HepG2 (cell line): ENCODE data around the gene DNPEP. TPM values are rescaled to one million over a fixed set of nuclear protein-coding genes. Genes with fewer than 3 reads are reported as not detected.
A peak's percentile ranks its signal among the peaks of the same experiment; 100 is the strongest.

ENCODE experiments used
- ADNP ChIP-seq: sonication (generic); formaldehyde crosslinking; IDR thresholded peaks from 2 replicates; pipeline ENCODE4 v1.4.0; 2020; ENCODE audit warnings: missing genetic modification reagents
- FOXA3 ChIP-seq: IDR thresholded peaks from 2 replicates; pipeline ENCODE4 v1.6.1; 2016; ENCODE audit warnings: missing genetic modification reagents, missing compliant biosample characterization
- KAT2B ChIP-seq: fragments of 150-350 bp; IDR thresholded peaks from 2 replicates; pipeline ENCODE4 v1.6.1; 2014; ENCODE audit warnings: low read depth, low read length, borderline replicate concordance
- MXD1 ChIP-seq: sonication (generic); formaldehyde crosslinking; IDR thresholded peaks from 2 replicates; pipeline ENCODE4 v1.4.0; 2020; ENCODE audit warnings: mild to moderate bottlenecking, missing genetic modification reagents
- SALL1 ChIP-seq: sonication (generic); formaldehyde crosslinking; IDR thresholded peaks from 2 replicates; pipeline ENCODE4 v1.8.0; 2022; ENCODE audit warnings: mild to moderate bottlenecking, missing genetic modification reagents
- SNAI1 ChIP-seq: sonication (generic); formaldehyde crosslinking; IDR thresholded peaks from 2 replicates; pipeline ENCODE4 v1.5.0; 2020; ENCODE audit warnings: mild to moderate bottlenecking, missing genetic modification reagents, borderline replicate concordance
- SSRP1 ChIP-seq: IDR thresholded peaks from 2 replicates; pipeline ENCODE4 v1.6.1; 2016; ENCODE audit warnings: control low read depth
- ZNF296 ChIP-seq: sonication (generic); formaldehyde crosslinking; conservative IDR thresholded peaks from 2 replicates; pipeline ENCODE4 v1.5.0; 2020; ENCODE audit warnings: mild to moderate bottlenecking, missing genetic modification reagents
- ZNF562 ChIP-seq: sonication (generic); formaldehyde crosslinking; IDR thresholded peaks from 2 replicates; pipeline ENCODE4 v1.8.0; 2022; ENCODE audit warnings: missing genetic modification reagents, borderline replicate concordance
- ZNF780A ChIP-seq: sonication (generic); formaldehyde crosslinking; IDR thresholded peaks from 2 replicates; pipeline ENCODE4 v1.8.0; 2022; ENCODE audit warnings: mild to moderate bottlenecking, missing genetic modification reagents, moderate library complexity
- polyA plus RNA-seq, 8 experiments: library from polyadenylated mRNA; depleted of rRNA in 3 of 8; stranded (reverse) in 7 of 8; unstranded in 1 of 8; fragments of >200 nt; fragmentation: Illumina TruSeq in 4 of 8; extraction: Trizol in 4 of 8; gene quantifications; 2 replicates each; pipeline versions ENCODE4 v1.2.1 to v1.2.3, GENCODE V29; 2011 to 2016; ENCODE audit warnings: low read depth in 4 of 8, missing spikeins in 1 of 8, mixed read lengths in 1 of 8; ENCODE audit not compliant: insufficient read depth in 1 of 8
- total RNA-seq, 5 experiments: library from RNA; depleted of rRNA; stranded (reverse); fragments of >200 nt; fragmentation: Illumina TruSeq; extraction: Trizol; gene quantifications; 2 replicates each; pipeline ENCODE4 v1.2.3, GENCODE V29; 2016; ENCODE audit warnings: low read depth in 1 of 5
- TF ChIP-seq, protein P1 (sequence below): IDR thresholded peaks from 2 replicates; pipeline ENCODE4 v1.6.1; 2016; ENCODE audit warnings: low read depth
- TF ChIP-seq, protein P2 (sequence below): sonication (generic); formaldehyde crosslinking; IDR thresholded peaks from 2 replicates; pipeline ENCODE4 v1.5.0; 2020; ENCODE audit warnings: missing genetic modification reagents
- TF ChIP-seq, protein P3 (sequence below): IDR thresholded peaks from 2 replicates; pipeline ENCODE4 v1.6.1; 2016
- TF ChIP-seq, protein P4 (sequence below): sonication (generic); formaldehyde crosslinking; IDR thresholded peaks from 2 replicates; pipeline ENCODE4 v1.5.0; 2020; ENCODE audit warnings: mild to moderate bottlenecking, missing genetic modification reagents, borderline replicate concordance

DNPEP gene
- total and polyA plus RNA-seq, 2 of the 13 experiments (the other 11 are each of a cell fraction or from before 2014, with no cell fraction given), result 104 to 109 TPM

DNA sequence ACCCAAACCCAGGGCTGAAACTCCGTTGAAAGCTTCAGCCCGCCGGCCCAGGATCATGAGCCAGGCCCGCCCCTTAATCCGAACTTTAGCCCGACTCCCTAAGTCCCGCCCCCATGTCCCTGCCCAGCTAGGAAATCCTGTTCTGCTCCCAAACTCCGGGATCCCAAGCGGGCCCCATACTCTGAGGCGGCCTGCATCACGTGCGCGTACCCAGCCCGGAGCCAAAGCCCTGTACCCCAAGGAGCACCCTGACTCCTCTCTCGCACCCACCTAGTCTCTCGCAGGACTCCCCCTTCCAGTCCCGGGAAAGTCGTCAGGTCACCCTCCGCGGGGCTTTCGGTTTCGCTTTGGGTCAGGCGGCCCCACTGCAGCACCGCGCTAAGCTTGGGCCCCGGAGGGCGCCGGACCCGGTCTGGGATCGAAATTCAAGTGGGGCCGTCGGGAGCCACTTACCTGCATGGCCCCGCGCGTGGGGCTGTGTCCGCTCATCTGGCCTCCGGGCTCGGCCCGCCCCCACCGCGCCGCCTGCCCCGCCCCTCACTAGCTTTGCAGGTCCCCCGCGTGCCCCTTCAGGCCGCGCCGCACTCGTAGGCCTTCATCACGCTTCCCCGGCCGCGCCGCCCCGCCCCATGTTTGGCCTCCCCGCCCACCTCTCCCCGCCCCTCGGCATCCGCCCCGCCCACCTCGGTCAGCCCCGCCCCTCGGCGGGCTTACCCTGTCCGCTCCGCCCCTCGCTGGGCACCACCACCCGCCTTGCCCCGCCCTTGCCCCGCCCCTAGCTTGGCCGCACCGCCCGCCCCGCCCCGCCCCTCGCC is at the start of gene DNPEP (continued):
- TF ChIP-seq ZNF562 (CRISPR knock-in tag) (no peak), ZNF780A (no peak), SNAI1 (CRISPR knock-in tag) (peak; percentile 76; the same call in 1 of the 2 replicates), SSRP1 (CRISPR knock-in tag) (peak; percentile 40; the same call in 1 of the 2 replicates), SALL1 (peak; percentile 65), FOXA3 (CRISPR knock-in tag) (peak; percentile 26; the same call in 1 of the 2 replicates), ADNP (CRISPR knock-in tag) (no peak), MXD1 (CRISPR knock-in tag) (peak; percentile 88), KAT2B (no peak), ZNF296 (CRISPR knock-in tag) (no peak)
- TF ChIP-seq, protein P1, sequence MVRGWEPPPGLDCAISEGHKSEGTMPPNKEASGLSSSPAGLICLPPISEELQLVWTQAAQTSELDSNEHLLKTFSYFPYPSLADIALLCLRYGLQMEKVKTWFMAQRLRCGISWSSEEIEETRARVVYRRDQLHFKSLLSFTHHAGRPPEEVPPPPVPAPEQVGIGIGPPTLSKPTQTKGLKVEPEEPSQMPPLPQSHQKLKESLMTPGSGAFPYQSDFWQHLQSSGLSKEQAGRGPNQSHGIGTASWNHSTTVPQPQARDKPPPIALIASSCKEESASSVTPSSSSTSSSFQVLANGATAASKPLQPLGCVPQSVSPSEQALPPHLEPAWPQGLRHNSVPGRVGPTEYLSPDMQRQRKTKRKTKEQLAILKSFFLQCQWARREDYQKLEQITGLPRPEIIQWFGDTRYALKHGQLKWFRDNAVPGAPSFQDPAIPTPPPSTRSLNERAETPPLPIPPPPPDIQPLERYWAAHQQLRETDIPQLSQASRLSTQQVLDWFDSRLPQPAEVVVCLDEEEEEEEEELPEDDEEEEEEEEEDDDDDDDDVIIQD (CRISPR knock-in tag), result peak; percentile 32; the same call in 1 of the 2 replicates
- TF ChIP-seq, protein P2, sequence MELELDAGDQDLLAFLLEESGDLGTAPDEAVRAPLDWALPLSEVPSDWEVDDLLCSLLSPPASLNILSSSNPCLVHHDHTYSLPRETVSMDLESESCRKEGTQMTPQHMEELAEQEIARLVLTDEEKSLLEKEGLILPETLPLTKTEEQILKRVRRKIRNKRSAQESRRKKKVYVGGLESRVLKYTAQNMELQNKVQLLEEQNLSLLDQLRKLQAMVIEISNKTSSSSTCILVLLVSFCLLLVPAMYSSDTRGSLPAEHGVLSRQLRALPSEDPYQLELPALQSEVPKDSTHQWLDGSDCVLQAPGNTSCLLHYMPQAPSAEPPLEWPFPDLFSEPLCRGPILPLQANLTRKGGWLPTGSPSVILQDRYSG (CRISPR knock-in tag), result no peak; the same call in 1 of the 2 replicates
- TF ChIP-seq, protein P3, sequence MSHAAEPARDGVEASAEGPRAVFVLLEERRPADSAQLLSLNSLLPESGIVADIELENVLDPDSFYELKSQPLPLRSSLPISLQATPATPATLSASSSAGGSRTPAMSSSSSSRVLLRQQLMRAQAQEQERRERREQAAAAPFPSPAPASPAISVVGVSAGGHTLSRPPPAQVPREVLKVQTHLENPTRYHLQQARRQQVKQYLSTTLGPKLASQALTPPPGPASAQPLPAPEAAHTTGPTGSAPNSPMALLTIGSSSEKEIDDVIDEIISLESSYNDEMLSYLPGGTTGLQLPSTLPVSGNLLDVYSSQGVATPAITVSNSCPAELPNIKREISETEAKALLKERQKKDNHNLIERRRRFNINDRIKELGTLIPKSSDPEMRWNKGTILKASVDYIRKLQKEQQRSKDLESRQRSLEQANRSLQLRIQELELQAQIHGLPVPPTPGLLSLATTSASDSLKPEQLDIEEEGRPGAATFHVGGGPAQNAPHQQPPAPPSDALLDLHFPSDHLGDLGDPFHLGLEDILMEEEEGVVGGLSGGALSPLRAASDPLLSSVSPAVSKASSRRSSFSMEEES (CRISPR knock-in tag), result peak; percentile 41; the same call in 1 of the 2 replicates
- TF ChIP-seq, protein P4, sequence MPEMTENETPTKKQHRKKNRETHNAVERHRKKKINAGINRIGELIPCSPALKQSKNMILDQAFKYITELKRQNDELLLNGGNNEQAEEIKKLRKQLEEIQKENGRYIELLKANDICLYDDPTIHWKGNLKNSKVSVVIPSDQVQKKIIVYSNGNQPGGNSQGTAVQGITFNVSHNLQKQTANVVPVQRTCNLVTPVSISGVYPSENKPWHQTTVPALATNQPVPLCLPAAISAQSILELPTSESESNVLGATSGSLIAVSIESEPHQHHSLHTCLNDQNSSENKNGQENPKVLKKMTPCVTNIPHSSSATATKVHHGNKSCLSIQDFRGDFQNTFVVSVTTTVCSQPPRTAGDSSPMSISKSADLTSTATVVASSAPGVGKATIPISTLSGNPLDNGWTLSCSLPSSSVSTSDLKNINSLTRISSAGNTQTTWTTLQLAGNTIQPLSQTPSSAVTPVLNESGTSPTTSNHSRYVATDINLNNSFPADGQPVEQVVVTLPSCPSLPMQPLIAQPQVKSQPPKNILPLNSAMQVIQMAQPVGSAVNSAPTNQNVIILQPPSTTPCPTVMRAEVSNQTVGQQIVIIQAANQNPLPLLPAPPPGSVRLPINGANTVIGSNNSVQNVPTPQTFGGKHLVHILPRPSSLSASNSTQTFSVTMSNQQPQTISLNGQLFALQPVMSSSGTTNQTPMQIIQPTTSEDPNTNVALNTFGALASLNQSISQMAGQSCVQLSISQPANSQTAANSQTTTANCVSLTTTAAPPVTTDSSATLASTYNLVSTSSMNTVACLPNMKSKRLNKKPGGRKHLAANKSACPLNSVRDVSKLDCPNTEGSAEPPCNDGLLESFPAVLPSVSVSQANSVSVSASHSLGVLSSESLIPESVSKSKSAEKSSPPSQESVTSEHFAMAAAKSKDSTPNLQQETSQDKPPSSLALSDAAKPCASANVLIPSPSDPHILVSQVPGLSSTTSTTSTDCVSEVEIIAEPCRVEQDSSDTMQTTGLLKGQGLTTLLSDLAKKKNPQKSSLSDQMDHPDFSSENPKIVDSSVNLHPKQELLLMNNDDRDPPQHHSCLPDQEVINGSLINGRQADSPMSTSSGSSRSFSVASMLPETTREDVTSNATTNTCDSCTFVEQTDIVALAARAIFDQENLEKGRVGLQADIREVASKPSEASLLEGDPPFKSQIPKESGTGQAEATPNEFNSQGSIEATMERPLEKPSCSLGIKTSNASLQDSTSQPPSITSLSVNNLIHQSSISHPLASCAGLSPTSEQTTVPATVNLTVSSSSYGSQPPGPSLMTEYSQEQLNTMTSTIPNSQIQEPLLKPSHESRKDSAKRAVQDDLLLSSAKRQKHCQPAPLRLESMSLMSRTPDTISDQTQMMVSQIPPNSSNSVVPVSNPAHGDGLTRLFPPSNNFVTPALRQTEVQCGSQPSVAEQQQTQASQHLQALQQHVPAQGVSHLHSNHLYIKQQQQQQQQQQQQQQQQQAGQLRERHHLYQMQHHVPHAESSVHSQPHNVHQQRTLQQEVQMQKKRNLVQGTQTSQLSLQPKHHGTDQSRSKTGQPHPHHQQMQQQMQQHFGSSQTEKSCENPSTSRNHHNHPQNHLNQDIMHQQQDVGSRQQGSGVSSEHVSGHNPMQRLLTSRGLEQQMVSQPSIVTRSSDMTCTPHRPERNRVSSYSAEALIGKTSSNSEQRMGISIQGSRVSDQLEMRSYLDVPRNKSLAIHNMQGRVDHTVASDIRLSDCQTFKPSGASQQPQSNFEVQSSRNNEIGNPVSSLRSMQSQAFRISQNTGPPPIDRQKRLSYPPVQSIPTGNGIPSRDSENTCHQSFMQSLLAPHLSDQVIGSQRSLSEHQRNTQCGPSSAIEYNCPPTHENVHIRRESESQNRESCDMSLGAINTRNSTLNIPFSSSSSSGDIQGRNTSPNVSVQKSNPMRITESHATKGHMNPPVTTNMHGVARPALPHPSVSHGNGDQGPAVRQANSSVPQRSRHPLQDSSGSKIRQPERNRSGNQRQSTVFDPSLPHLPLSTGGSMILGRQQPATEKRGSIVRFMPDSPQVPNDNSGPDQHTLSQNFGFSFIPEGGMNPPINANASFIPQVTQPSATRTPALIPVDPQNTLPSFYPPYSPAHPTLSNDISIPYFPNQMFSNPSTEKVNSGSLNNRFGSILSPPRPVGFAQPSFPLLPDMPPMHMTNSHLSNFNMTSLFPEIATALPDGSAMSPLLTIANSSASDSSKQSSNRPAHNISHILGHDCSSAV (CRISPR knock-in tag), result no peak
